GM12878 (cell line): ENCODE results near the gene TTC38. TPM values are rescaled to one million over a fixed set of nuclear protein-coding genes. Genes with fewer than 3 reads are reported as not detected.

Experiments
- ATAC-seq: fragments of 200-7000 bp; cut with Tn5 transposase; 3 replicates; pipeline ENCODE4 v1.9.1; 2020; ENCODE audit warnings: mild to moderate bottlenecking, moderate library complexity
- BruUV-seq: library from RNA; stranded (reverse); fragments of 400-500 nt; replicated peaks from 2 replicates; lab custom pipeline; 2021; lab: Mats Ljungman, UMichigan
- CTCF ChIA-PET: fragments of 300-600 bp; sonication (Branson Sonifier 250); formaldehyde crosslinking; extraction: SDS; loops from one replicate; lab custom pipeline; 2021; ENCODE audit warnings: inconsistent platforms; lab: Yijun Ruan, JAX
- POLR2A ChIA-PET: fragments of 350-600 bp; formaldehyde crosslinking; extraction: SDS; loops from one replicate; lab custom pipeline; 2021; ENCODE audit warnings: inconsistent platforms; lab: Charles Lee
- RAD21 ChIA-PET: fragments of 300-600 bp; sonication (Branson Sonifier 250); formaldehyde crosslinking; loops from one replicate; lab custom pipeline; 2023; ENCODE audit warnings: antibody characterized with exemption; ENCODE audit not compliant: unreplicated experiment; lab: Charles Lee
- SMC1A ChIA-PET: fragments of 300-600 bp; sonication (Branson Sonifier 250); formaldehyde crosslinking; loops from one replicate; lab custom pipeline; 2023; ENCODE audit not compliant: unreplicated experiment, uncharacterized antibody; lab: Charles Lee
- DNase-seq: peaks from one replicate; pipeline ENCODE4 v3.0.0-alpha.2; 2011; ENCODE audit warnings: low read depth, low spot score
- FAIRE-seq: peaks from 3 replicates; lab custom pipeline; 2011; peaks lifted over from hg19 to GRCh38; lab: Jason Lieb, UNC
- H2AFZ ChIP-seq: 2 replicates; pipeline ENCODE4 v1.6.0; 2011; ENCODE audit warnings: low read depth, low read length, control low read depth; ENCODE audit not compliant: control insufficient read depth
- H3K27ac ChIP-seq: 2 replicates; pipeline ENCODE4 v1.5.1; 2011; ENCODE audit warnings: control low read depth; ENCODE audit not compliant: control insufficient read depth, insufficient read depth
- H3K27me3 ChIP-seq, 2 experiments: replicated peaks in 1 of 2; 2 replicates each; pipeline versions ENCODE4 v1.6.0 to v1.6.1; 2011; ENCODE audit warnings: low read length in 1 of 2; ENCODE audit not compliant: control insufficient read depth in 2 of 2, insufficient read depth in 2 of 2
- H3K36me3 ChIP-seq, 2 experiments: 2 replicates each; pipeline ENCODE4 v1.5.1; 2011; ENCODE audit warnings: low read length in 1 of 2; ENCODE audit not compliant: control insufficient read depth in 2 of 2, insufficient read depth in 2 of 2
- H3K4me1 ChIP-seq: 2 replicates; pipeline ENCODE4 v1.6.1; 2011; ENCODE audit warnings: mild to moderate bottlenecking, low read length, moderate library complexity, mixed read lengths; ENCODE audit not compliant: control insufficient read depth, insufficient read depth
- H3K4me2 ChIP-seq: 2 replicates; pipeline ENCODE4 v1.6.0; 2011; ENCODE audit warnings: control low read depth; ENCODE audit not compliant: control insufficient read depth, insufficient read depth
- H3K4me3 ChIP-seq: fragments of 200-600 bp; sonication (generic); 2 replicates; pipeline ENCODE4 v1.5.1; 2016
- H3K79me2 ChIP-seq: 2 replicates; pipeline ENCODE4 v1.6.0; 2011; ENCODE audit warnings: low read length; ENCODE audit not compliant: control insufficient read depth, insufficient read depth
- H3K9ac ChIP-seq: 2 replicates; pipeline ENCODE4 v1.8.0; 2011; ENCODE audit warnings: low read length, control low read depth, mixed read lengths; ENCODE audit not compliant: control insufficient read depth, insufficient read depth
- H3K9me3 ChIP-seq: replicated peaks from 3 replicates; pipeline ENCODE4 v1.5.1; 2011; ENCODE audit warnings: mild to moderate bottlenecking, low read length; ENCODE audit not compliant: control insufficient read depth, insufficient read depth
- H4K20me1 ChIP-seq: 2 replicates; pipeline ENCODE4 v1.6.0; 2011; ENCODE audit not compliant: control insufficient read depth, insufficient read depth
- CREB1 ChIP-seq: IDR thresholded peaks from 2 replicates; pipeline ENCODE4 v1.6.1; 2012; ENCODE audit warnings: low read depth, mild to moderate bottlenecking, inconsistent platforms
- HDAC6 ChIP-seq: fragments of 200-600 bp; sonication (generic); IDR thresholded peaks from one replicate; pipeline ENCODE4 v1.8.0; 2017; ENCODE audit warnings: antibody characterized with exemption; ENCODE audit not compliant: unreplicated experiment
- IKZF2 ChIP-seq, 2 experiments: fragments of 450-650 bp; IDR thresholded peaks; 2 replicates each; pipeline ENCODE4 v1.6.1; 2017; ENCODE audit warnings: mild to moderate bottlenecking in 2 of 2, moderate library complexity in 2 of 2
- KDM1A ChIP-seq: fragments of 200-600 bp; sonication (generic); IDR thresholded peaks from 2 replicates; pipeline ENCODE4 v1.6.1; 2016; ENCODE audit warnings: borderline replicate concordance
- MEF2A ChIP-seq: IDR thresholded peaks from 2 replicates; pipeline ENCODE4 v1.6.1; 2011; ENCODE audit warnings: low read depth, mild to moderate bottlenecking, low read length, moderate library complexity; ENCODE audit not compliant: insufficient read depth
- NBN ChIP-seq: fragments of 450-650 bp; IDR thresholded peaks from 2 replicates; pipeline ENCODE4 v1.6.1; 2016
- RB1 ChIP-seq: fragments of 450-650 bp; formaldehyde crosslinking; IDR thresholded peaks from 2 replicates; pipeline ENCODE4 v1.6.1; 2017; ENCODE audit warnings: mild to moderate bottlenecking, borderline replicate concordance
- WGBS: methylation state at CpG from one replicate; pipeline ENCODE4 v1.1.6; 2016; ENCODE audit warnings: low lambda C conversion rate; ENCODE audit not compliant: insufficient replicate concordance, insufficient coverage; ENCODE audit errors: missing lambda C conversion rate; 5-methylcytosine and 5-hydroxymethylcytosine counted together
- in situ Hi-C: fragments of 300-500 bp; cut with MboI; formaldehyde crosslinking; loops from 9 replicates; pipeline ENCODE4 v1.14.3; 2018; ENCODE audit warnings: mixed read lengths
- intact Hi-C: fragments of 100-400 bp; cut with micrococcal nuclease; formaldehyde crosslinking; loops from one replicate; pipeline ENCODE4 v1.14.2; 2022; ENCODE audit not compliant: unreplicated experiment
- polyA plus RNA-seq, 11 experiments: library from polyadenylated mRNA; depleted of rRNA in 4 of 11; unstranded in 6 of 11; stranded (reverse) in 5 of 11; fragments of >200 nt; fragmentation: Nextera tagmentation in 4 of 11; fragmentation: Illumina TruSeq in 1 of 11; extraction: Ambion mirVana in 4 of 11; extraction: Trizol in 1 of 11; gene quantifications; 1 replicate in 1 of 11; 2 replicates in 10 of 11; pipeline versions ENCODE4 v1.2.1 to v1.2.3, GENCODE V29; 2011 to 2016; ENCODE audit warnings: inconsistent platforms in 2 of 11, missing spikeins in 2 of 11, low read depth in 1 of 11
- total RNA-seq, 4 experiments: library from RNA; depleted of rRNA in 3 of 4; stranded (reverse); fragments of >200 nt in 3 of 4; fragmentation: Illumina TruSeq in 1 of 4; extraction: Trizol in 1 of 4; gene quantifications; 2 replicates each; pipeline versions ENCODE4 v1.2.1 to v1.2.3, GENCODE V29; 2013 to 2021
- TF ChIP-seq, protein P1 (sequence below): fragments of 450-650 bp; IDR thresholded peaks from 2 replicates; pipeline ENCODE4 v1.6.1; 2017; ENCODE audit warnings: mild to moderate bottlenecking, moderate library complexity
- TF ChIP-seq, protein P2 (sequence below): IDR thresholded peaks from 2 replicates; pipeline ENCODE4 v1.6.1; 2011; ENCODE audit warnings: low read depth, mild to moderate bottlenecking, low read length, moderate library complexity, borderline replicate concordance; ENCODE audit errors: extremely low read depth
- TF ChIP-seq, protein P3 (sequence below): fragments of 150-350 bp; IDR thresholded peaks from 2 replicates; pipeline ENCODE4 v1.6.1; 2014; ENCODE audit warnings: mild to moderate bottlenecking, low read depth, low read length

TTC38 gene
- total and polyA plus RNA-seq, 10 of the 15 experiments (the other 5 are each of a cell fraction or from before 2014, with no cell fraction given): 0.58 to 39.9 (median 13.0) TPM

DNA sequence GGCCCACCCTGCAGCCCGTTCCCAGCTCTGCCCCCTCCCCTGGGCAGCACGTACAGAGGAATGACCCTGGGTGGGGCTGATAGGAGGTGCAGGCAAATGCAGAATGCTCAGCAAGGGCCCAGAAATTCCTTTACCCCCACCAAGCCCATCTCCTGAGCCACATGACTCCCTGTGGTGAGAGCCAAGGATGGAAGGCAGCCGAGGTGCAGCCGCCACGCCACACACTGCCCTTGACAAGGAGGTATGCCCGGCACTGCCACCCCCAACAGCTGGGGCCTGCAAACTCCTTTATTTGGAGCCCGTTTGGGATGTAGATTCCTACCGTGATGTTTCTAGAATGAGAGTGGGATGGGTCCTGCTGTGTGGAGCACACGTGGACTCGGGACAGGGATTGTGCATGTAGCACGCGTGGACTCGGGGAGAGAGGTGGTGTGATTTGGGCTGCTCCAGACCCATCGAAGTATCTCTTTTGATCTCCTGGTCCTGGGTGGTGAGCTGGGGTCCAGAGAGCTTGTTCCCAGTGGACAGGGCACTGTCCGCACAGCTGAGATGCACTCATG is 41.8 kb downstream of the TTC38 start (continued):
- TF ChIP-seq, protein P1, sequence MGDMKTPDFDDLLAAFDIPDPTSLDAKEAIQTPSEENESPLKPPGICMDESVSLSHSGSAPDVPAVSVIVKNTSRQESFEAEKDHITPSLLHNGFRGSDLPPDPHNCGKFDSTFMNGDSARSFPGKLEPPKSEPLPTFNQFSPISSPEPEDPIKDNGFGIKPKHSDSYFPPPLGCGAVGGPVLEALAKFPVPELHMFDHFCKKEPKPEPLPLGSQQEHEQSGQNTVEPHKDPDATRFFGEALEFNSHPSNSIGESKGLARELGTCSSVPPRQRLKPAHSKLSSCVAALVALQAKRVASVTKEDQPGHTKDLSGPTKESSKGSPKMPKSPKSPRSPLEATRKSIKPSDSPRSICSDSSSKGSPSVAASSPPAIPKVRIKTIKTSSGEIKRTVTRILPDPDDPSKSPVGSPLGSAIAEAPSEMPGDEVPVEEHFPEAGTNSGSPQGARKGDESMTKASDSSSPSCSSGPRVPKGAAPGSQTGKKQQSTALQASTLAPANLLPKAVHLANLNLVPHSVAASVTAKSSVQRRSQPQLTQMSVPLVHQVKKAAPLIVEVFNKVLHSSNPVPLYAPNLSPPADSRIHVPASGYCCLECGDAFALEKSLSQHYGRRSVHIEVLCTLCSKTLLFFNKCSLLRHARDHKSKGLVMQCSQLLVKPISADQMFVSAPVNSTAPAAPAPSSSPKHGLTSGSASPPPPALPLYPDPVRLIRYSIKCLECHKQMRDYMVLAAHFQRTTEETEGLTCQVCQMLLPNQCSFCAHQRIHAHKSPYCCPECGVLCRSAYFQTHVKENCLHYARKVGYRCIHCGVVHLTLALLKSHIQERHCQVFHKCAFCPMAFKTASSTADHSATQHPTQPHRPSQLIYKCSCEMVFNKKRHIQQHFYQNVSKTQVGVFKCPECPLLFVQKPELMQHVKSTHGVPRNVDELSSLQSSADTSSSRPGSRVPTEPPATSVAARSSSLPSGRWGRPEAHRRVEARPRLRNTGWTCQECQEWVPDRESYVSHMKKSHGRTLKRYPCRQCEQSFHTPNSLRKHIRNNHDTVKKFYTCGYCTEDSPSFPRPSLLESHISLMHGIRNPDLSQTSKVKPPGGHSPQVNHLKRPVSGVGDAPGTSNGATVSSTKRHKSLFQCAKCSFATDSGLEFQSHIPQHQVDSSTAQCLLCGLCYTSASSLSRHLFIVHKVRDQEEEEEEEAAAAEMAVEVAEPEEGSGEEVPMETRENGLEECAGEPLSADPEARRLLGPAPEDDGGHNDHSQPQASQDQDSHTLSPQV: no peak

DNA sequence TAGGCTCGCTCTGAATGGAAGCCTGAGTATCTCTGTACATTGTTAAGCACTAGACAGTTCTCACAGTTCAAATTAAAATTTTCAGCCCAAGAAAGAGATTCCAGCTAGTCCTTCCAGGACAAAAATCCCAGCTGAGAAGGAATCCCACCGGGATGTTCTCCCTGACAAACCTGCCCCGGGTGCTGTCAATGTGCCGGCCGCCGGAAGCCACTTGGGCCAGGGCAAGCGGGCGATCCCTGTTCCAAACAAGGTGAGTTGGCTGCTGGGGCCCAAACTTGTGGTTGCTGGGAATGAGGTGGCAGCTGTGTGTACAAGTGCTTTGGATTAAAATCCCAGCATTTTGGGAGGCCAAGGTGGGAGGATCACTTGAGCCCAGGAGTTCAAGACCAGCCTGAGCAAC is 44.2 kb downstream of the TTC38 start:
- Histone ChIP-seq H4K20me1 (no peaks in the 10 kb centered on the region), H3K36me3 (peaks cover 23 to 24% of the 10 kb centered on the region in 2 experiments), H3K27ac (no peak overlapping the region), H3K79me2 (no peaks in the 10 kb centered on the region; the same call in none of the 2 replicates)
- DNase-seq: no peak
- TF ChIP-seq, protein P2, sequence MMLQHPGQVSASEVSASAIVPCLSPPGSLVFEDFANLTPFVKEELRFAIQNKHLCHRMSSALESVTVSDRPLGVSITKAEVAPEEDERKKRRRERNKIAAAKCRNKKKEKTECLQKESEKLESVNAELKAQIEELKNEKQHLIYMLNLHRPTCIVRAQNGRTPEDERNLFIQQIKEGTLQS: no peak
- TF ChIP-seq, protein P3, sequence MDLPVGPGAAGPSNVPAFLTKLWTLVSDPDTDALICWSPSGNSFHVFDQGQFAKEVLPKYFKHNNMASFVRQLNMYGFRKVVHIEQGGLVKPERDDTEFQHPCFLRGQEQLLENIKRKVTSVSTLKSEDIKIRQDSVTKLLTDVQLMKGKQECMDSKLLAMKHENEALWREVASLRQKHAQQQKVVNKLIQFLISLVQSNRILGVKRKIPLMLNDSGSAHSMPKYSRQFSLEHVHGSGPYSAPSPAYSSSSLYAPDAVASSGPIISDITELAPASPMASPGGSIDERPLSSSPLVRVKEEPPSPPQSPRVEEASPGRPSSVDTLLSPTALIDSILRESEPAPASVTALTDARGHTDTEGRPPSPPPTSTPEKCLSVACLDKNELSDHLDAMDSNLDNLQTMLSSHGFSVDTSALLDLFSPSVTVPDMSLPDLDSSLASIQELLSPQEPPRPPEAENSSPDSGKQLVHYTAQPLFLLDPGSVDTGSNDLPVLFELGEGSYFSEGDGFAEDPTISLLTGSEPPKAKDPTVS: no peak
- no peak for TF ChIP-seq NBN
- no peak for TF ChIP-seq HDAC6
- no peak for TF ChIP-seq IKZF2 (IDR thresholded peaks at IDR 0.05)
- TF ChIP-seq RB1: no peak
- TF ChIP-seq MEF2A: no peak
- no peak for TF ChIP-seq CREB1
- no peak for TF ChIP-seq KDM1A
- TF ChIP-seq, all 136 proteins: peak for 0
- H2AFZ ChIP-seq: no peak overlapping the region
- in situ Hi-C loops: loop anchor here (5.0 kb wide), 2 partner anchors 190 to 300 kb away; no protein-coding TSS in a partner anchor
- no peak overlapping the region for H3K9ac ChIP-seq
- 96% methylated on average over 8 of the region's 8 CpGs for WGBS
- CTCF ChIA-PET: interaction anchor here (1.1 to 1.8 kb wide), 5 partner anchors 15 to 299 kb away, joined by 3 to 8 read pairs (median 4); partner anchors contain the start of gene GTSE1
- FAIRE-seq (no peak), ATAC-seq (no peak)
- SMC1A ChIA-PET: interaction anchor here (1.5 kb wide), 1 partner anchor 190 kb away, joined by 4 read pairs; no protein-coding TSS in a partner anchor
- H3K4me2 ChIP-seq: no peak overlapping the region
- no peaks in the 10 kb centered on the region for H3K9me3 ChIP-seq
- RAD21 ChIA-PET: interaction anchor here (1.9 kb wide), 1 partner anchor 190 kb away, joined by 5 read pairs; no protein-coding TSS in a partner anchor
- no TSS peak for BruUV-seq
- intact Hi-C loops: loop anchor here (10.0 kb wide), 1 partner anchor 317 kb away; no protein-coding TSS in a partner anchor
- H3K27me3 ChIP-seq: no peaks in the 10 kb centered on the region
- H3K4me1 ChIP-seq: no peaks in the 10 kb centered on the region
- no peak overlapping the region for H3K4me3 ChIP-seq
- POLR2A ChIA-PET: no interaction called here
